Activated CD4-positive, CD25-positive, alpha-beta regulatory T cell (primary cell): Measurements from ENCODE around the gene RGMA.

ENCODE experiments used
- DNase-seq, 4 experiments: peaks; one replicate each; lab custom pipeline; 2025; lab: John Stamatoyannopoulos, UW

Gene RGMA

DNA sequence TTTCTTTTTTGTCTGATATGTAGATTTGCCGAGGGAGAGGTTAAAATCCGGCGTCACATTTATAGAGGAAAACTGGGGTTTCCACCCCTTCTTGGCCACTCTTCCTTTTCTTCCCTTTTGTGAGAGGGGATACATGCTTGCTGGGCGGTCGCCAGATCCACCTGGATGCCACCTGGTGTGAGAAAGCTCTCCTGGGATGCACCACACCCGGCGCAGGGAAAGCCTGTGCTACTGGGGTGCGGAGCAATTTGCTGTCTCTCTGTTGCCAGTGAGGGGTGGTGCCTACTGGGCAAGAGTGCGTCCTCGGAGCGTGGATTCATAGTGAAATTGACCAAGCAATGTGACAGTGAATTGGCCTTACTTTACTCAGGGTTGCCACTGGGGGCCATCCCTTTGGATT, 2.5 kb upstream of the RGMA start:
- no peak for DNase-seq

DNA sequence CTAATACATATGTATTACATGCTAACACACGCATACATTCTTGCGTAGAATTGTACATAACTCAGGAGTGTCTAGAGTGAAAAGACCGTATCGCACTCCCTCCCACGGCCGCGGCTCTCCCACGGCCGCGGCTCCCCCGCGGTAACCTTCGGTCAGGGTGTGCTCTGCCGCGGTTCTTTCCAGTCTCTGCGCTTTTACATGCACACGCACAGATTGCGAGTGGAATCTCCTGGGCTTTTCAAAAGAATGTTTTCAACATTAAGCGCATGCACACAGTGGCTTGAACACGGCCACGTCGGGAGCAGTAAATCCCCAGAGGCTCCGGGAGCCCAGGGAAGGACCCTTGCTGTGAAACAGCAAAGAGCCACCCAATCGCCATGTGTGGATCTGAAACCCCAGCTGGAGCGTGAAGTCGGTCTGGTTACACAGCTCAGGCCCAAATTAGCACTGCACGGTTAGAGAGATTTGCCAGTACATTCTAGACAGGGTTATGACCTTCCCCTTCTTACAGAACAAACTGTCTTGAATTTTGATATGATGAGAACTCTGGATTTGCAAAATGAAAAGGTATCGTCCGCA, 805 bp upstream of the RGMA start:
- no peak for DNase-seq

- no peak for DNase-seq
Observed at GRCh38 chr15:93088200-93088980, 621 bp downstream of the RGMA start.

- DNase-seq = peak in 2 of 4 experiments; percentile 11 to 17
Observed at GRCh38 chr15:93087825-93088199, 1.2 kb downstream of the RGMA start.

DNA sequence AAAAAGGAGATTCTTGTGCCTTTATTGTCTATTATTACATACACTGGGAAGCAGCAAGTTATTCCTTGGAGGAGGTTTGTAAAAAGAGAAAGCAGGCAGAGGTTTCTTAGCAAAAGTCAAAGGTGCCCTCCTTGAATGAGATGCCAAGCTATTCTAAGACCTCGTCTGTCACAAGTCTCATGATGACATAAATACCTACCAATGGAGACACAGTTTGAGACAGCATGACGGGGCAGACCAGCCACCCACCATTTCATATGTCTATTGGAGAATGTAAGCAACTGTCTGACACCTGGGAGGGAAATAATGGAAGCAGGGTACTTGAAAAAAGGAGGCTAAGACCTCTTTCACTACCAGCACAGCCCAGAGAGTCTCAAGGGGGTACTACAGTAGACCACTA, 2.2 kb downstream of the RGMA start:
- DNase-seq = no peak

GRCh38 chr15:93085692-93086091, 3.3 kb downstream of the RGMA start:
- no peak for DNase-seq

- DNase-seq = no peak
Observed at GRCh38 chr15:93082861-93083260, 6.2 kb downstream of the RGMA start.

DNA sequence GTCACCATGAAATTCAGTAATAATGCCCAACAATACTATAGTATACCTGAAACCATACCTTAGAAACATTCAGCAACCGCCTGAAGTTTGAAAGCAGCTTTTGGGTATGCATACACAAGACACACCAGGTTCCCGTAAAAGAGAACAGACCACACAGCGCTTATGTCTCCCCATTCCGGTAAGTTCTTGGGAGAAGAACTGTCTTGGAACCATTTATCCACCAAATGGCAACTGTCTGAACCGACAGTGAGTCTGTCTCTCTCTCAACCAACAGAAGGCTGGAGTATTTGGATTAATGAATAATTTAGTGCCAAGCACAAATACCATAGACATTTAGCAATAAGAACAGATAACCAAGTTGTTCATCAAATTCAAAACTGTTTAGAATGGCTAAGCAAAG, 7.6 kb downstream of the RGMA start:
- no peak for DNase-seq

- no peak for DNase-seq
Observed at GRCh38 chr15:93080451-93080850, 8.6 kb downstream of the RGMA start.

DNA sequence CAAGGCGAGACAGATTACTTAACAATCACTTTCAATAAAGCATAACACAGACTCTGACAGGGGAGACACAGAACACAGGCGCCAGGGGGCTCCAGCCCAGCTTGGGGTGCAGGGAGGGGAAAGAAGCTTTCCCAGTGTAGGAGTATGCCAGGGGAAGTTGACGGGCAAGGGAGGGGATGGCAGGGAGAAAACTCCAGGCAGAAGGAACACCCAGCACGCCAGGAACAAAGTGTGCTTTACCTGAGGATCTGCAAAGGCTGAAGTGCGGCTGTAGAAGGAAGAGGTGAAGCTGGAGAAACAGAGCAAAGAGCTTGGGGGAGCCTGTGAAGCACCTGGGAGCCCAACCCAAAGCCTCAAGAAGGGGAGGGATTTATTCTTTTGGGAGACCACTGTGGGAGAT, 12.1 kb downstream of the RGMA start:
- no peak for DNase-seq

DNA sequence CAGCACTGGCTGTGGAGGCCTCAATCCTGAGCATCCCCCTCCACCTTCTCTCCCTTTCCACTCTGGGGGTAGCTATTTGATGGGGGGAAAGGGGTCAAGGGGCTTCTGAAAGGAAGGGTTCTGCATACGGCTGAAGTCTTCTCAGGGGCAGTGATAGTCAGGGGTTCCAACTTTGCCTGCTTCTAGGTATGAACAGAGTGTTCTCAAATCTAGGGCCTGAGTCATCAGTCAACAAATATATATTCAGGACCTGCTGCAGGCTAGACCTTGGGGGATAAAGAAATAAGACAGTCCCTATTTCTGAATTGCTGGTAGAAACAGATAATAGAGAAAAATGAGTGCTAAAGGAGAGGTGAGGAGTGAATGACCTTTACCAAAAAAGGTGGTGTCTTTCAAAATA, 12.8 kb downstream of the RGMA start:
- DNase-seq = no peak

- no peak for DNase-seq
Observed at GRCh38 chr15:93074599-93074998, 14.4 kb downstream of the RGMA start.

- no peak for DNase-seq
Observed at GRCh38 chr15:93073465-93073952, 15.5 kb downstream of the RGMA start.

DNA sequence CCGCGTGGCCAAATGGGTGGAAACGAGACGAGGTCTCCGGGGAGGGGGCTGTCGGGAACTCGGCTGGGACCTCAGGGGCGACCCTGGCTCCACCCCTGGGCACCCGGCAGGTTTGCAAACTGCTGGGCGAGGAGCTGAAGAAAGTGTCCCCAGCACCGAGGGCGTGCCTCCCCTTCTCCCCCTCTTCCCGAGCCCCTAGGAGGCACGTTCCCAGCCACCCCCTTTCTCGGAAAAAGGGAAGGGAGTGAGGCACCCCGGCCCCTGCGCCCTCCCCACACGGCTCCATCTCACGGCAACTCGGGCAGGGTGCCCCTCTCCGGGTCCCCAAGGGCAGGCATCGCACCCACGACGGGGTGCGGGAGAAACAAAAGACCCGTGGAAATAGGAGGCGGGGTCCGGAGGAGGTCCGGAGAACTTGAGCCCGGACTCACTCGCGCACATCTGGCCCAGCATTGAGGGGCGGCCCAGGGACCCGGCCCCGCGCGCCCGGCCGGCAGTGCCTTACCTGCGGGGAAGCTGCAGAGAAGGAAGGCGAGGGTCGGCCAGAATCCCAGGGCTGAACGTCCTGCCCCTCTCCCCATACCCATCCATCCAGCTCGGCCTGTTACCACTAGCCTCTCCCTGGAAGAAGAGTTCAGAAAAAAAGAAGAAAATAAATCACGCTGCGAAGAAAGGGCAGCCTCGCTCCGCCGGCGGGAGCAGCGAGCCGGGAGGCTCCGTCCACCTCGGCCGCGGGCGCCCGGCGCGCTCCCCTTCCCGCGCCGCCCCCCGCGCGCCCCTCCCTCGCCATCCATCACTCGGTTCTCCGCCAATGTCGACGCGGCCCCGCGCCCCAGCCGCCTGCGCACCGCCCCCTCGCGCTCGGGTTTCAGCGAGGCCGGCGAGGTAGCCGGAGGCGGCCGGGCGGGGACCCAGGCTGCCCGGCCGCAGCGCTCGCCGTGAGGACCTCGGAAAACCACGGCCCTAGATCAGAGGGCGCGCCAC, 16.3 kb downstream of the RGMA start:
- no peak for DNase-seq

DNA sequence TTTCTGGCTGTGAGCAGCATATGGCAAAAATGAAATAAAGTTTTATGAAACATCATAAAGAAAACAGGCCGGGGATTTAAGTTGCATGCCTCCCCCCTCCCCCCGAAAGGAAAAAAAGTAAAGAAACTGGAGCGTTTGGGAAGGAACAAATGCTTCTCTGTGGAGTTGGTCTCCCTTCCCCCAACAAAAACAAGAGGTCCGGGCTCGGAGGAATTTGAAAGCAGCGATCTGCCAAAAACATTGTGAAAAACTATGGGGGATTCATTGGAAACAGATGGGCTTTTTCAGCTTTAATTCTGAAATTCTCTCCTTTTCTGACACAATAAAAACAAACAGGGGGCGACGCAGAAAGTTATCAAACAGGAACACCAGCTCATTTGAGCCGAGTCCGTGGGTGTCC, 17.0 kb downstream of the RGMA start:
- no peak for DNase-seq

DNA sequence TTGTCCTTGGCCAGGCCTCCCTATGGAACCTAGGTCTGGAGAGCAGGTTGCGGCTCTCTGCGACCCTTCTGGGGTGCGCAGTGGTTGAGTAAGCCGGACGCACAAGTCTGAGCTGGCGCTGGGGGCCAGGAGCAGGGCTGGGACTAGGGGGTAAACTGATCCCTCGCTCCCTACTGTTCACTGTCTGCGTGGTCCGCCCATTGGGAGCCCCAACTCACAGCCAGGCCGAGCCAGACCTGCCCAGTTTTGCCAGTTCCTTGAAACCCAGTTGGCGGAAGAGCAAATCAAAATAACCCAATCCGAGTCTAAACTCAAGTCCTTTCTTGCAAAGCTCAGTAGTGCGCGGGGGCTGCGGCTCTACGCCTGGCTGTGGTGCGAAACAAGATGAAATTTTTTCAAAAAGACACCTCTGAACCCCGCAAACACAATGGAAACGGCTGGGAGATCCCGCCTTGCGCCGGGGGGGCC, 17.5 kb downstream of the RGMA start:
- no peak for DNase-seq

DNA sequence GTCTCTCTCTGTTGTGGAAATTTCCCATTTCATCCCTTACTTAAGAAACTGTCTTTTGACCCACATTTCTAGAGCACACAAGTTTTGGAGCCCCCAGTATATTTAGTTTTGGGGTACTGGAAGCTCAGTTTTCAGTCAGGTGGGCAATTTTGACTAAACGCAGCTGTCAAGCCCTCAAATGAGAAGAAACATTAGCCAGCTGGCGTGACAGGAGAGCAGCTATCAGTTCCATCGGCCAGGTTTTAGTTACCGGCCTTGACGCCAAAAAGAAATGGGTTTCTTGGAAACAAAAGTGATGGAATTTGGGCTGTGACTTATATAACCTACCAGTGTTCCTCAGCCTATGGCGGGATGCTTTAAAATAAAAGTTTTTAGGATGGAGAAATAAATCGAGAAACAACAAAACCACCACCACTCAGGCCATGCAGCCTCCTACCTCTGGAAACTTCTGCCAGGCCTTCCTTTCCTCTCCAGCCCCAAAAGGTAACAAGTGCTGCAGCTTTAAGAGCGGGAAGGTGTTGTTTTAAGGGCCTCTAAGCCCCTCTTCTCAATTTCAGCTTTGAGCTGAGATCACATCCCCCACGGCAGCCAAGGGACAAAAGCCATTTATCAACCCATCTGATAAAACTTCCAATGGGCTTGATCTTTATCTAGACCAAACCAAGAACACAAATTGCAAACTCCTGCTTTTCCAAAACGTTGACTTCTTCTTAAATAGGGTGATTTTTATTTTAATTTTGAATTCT, 18.3 kb downstream of the RGMA start:
- no peak for DNase-seq

GRCh38 chr15:93070132-93070531, 18.9 kb downstream of the RGMA start:
- DNase-seq = no peak

- no peak for DNase-seq
Observed at GRCh38 chr15:93068581-93069199, 20.3 kb downstream of the RGMA start.

GRCh38 chr15:93067649-93068085, 21.3 kb downstream of the RGMA start:
- no peak for DNase-seq
